BJ (cell line): Measurements from ENCODE around the gene APBA2. TPM values are rescaled to one million over a fixed set of nuclear protein-coding genes. Genes with fewer than 3 reads are reported as not detected.

Experiments used
- CTCF ChIA-PET: fragments of 350-600 bp; formaldehyde crosslinking; extraction: SDS; loops from one replicate; lab custom pipeline; 2021; ENCODE audit warnings: antibody characterized with exemption, inconsistent platforms; lab: Yijun Ruan, JAX
- POLR2A ChIA-PET: fragments of 300-600 bp; sonication (Branson Sonifier 250); formaldehyde crosslinking; extraction: SDS; loops from one replicate; lab custom pipeline; 2021; ENCODE audit warnings: antibody characterized with exemption; lab: Charles Lee
- DNase-seq: peaks from one replicate; pipeline ENCODE4 v3.0.0-alpha.2; 2011; ENCODE audit warnings: low read depth
- H3K27me3 ChIP-seq: 2 replicates; pipeline ENCODE4 v1.6.0; 2011; ENCODE audit warnings: low read length; ENCODE audit not compliant: control insufficient read depth, insufficient read depth
- H3K36me3 ChIP-seq: 2 replicates; pipeline ENCODE4 v1.5.1; 2011; ENCODE audit warnings: low read length; ENCODE audit not compliant: control insufficient read depth, insufficient read depth
- H3K4me3 ChIP-seq: 2 replicates; pipeline ENCODE4 v1.5.1; 2011; ENCODE audit warnings: low read depth, mild to moderate bottlenecking, control low read depth, low read length
- CTCF ChIP-seq: IDR thresholded peaks from 2 replicates; pipeline ENCODE4 v1.5.1; 2011; ENCODE audit warnings: low read depth, mild to moderate bottlenecking, control low read depth, inconsistent platforms, low read length, moderate library complexity; ENCODE audit not compliant: insufficient read depth
- polyA plus RNA-seq: library from polyadenylated mRNA; depleted of rRNA; stranded (reverse); fragments of >200 nt; gene quantifications from 2 replicates; pipeline ENCODE4 v1.2.3, GENCODE V29; 2011

APBA2 gene
- polyA plus RNA-seq, 1 experiment: 15.1 TPM

DNA sequence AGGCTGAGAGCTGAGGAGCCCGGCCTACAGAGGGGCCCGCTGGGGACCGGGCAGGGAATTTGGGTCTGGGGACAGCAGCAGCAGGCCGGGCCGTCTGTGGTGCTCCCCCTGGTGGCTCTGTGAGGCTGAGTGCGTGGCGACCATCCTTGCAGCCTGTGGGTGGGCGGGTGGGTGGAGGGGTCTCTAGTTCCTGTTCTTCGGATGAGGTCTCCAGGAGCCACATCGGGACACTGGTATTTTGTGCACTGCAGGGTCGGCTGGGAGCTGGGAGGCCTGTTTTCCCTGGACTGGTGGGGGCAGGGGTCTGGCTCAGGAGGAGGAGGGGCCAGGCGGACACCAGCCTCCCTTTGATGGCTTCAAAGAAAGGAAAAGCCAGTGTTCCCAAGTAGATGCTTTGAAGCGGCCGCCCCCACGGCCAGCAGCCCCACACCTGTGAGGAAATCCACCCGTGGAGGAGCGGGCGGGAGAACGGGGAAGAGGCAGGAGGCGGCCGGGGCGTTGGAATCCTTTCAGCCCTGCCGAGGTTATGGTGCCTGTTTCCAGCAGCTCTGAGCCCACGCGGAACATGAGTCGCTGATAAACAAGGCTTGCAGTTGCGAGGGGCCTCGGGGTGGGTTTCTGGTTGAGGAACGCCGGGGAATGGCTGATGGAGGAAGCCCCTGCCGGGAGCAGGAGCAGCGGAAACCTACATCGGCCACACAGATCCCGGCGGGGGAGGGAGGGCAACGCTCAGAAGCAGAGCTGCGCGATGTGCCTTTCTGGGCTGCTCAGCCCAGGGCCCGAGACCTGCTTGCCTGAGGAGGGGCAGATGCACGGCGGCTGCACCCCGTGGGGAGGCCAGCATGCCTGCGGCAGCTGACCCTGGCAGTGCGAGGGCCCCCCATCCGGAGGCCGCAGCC lies 229.6 kb downstream of the APBA2 start:
- ChIA-PET POLR2A (no interaction called here), CTCF (interaction anchor here (1.1 to 1.5 kb wide), 5 partner anchors 10 to 24 kb away, joined by 3 to 6 read pairs (median 4); no protein-coding TSS in a partner anchor)
- H3K4me3 ChIP-seq: peak overlapping the region; percentile 21; the same call in 1 of the 2 replicates
- no peak for DNase-seq
- H3K36me3 ChIP-seq: no peaks in the 10 kb centered on the region
- peak; percentile 48 for TF ChIP-seq CTCF
- no peaks in the 10 kb centered on the region for H3K27me3 ChIP-seq

DNA sequence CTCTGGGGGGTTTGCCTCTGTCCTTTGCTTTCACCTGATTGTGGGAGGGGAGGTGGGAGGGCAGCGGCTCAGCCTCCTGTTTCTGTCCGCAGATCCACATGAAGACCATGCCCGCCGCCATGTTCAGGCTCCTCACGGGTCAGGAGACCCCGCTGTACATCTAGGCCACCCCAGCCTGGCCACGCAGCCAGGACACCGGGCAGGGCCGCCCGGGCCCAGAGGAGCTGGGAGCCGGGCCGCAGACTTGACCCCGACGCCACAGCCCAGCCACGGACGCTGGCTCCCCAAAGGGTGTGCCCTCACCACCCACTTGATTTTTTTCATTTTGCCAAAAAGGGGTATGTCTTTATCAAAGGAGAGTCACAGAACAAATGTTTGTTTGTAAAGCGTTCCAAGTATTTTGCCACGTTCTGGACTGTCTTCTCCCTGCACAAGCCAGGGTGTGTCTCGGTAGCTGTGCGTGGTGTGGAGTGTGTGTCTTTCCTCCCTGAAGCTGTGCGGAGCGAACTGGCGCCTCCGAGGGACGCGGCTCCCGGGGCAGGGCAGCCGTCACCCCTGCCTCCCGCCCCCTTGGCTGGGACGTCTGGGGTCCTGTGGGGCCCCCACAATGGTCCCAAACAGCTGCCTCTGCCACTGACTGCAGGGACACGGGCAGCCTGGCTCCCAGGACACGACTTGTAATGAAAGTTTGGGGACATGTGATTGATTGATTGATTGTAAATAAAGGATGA lies 231.4 kb downstream of the APBA2 start:
- DNase-seq: no peak
- CTCF ChIA-PET: interaction anchor here (1.5 kb wide), 1 partner anchor 14 kb away, joined by 4 read pairs; no protein-coding TSS in a partner anchor
- no peaks in the 10 kb centered on the region for H3K27me3 ChIP-seq
- H3K4me3 ChIP-seq: no peak overlapping the region
- H3K36me3 ChIP-seq: no peaks in the 10 kb centered on the region
- TF ChIP-seq CTCF: no peak
- POLR2A ChIA-PET: no interaction called here

GRCh38 chr15:29117778-29118177 lies 232.0 kb downstream of the APBA2 start:
- Histone ChIP-seq H3K36me3 (no peaks in the 10 kb centered on the region), H3K27me3 (no peaks in the 10 kb centered on the region), H3K4me3 (no peak overlapping the region)
- CTCF ChIA-PET: no interaction called here
- no peak for DNase-seq
- POLR2A ChIA-PET: no interaction called here
- TF ChIP-seq CTCF: no peak

GRCh38 chr15:29119847-29120246 lies 234.1 kb downstream of the APBA2 start:
- TF ChIP-seq CTCF: no peak
- no peaks in the 10 kb centered on the region for H3K36me3 ChIP-seq
- no peak for DNase-seq
- POLR2A ChIA-PET: no interaction called here
- CTCF ChIA-PET: interaction anchor here (0.7 to 1.3 kb wide), 2 partner anchors 16 to 18 kb away, joined by 3 read pairs; no protein-coding TSS in a partner anchor
- no peak overlapping the region for H3K4me3 ChIP-seq
- no peaks in the 10 kb centered on the region for H3K27me3 ChIP-seq
